GM11168 (cell line): Measurements from ENCODE around the gene SRRM3.
"Not testable (repeated sequence)": the region's sequence is repeated elsewhere in the genome, so short reads cannot be mapped to it uniquely, and the experiment has no call there.

Experiments
- in situ Hi-C: fragments of 300-500 bp; cut with MboI; formaldehyde crosslinking; loops from one replicate; pipeline ENCODE4 v1.12.0; 2022; ENCODE audit warnings: low sequenced_read_pairs; ENCODE audit not compliant: unreplicated experiment

SRRM3 gene

DNA sequence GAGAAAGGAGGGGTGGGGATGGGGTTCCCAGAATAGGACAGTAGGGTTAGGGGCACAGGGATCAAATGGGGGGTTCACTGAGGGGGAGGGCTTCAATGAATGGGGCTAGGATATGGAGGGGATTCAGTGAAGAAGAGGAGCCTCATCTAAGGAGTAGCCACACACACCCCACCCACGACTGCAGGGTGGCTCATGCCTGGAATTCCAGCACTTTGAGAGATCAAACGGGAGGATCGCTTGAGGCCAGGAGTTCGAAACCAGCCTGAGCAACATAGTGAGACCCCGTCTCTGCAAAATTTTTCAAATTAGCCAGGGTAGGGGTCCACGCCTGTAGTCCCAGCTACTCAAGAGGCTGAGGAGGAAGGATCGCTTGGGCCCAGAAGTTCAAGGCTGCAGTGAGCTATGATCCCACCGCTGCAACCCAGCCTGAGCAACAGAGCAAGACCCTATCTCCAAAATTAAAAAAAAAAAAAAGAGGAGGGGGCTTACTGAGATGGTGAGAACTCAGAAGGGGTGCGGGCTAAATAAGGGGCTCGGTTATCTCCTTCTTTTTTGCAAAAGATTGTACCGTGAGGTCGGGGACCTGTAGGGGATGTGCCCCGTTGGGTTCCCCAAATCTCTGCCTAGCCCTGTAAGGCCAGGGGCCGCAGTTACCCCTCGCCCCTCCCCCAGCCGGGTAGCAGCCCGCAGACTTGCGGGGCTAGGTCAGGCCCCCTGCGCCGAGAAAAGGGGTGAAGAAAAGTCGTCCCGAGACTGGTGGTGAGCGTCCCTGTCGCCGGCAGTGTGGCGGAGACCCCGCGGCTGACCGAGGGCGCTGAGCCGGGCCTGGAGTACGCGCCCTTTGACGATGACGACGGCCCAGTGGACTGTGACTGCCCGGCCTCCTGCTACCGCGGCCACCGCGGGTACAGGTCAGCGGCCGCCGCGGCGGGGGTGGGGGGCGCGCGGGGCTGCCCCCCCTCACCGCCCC lies 57.7 kb downstream of the SRRM3 start:
- in situ Hi-C loops = no loop called here

DNA sequence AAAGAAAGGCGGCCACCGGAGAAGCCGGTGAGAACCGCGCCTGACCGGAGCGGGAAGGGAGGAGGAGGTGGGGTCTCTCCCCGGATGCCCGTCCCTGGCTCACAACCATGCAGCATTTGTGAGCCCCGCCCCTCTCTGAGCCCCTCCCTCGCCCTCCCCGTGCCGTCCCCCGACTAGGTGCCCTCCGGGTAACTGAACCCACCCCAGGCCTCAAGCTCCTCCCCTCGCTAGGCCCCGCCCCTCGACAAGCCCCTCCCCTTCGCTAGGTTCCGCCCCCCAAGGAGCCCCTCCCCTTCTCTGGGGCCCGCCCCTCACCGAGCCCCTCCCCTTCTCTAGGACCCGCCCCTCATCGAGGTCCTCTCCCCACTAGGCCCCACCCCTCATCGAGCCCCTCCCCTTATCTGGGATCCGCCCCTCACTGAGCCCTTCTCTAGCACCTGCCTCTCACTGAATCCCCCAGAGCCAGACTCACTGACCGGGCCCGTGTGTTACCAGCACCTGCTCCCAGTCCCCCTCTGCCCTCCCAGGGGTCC lies 58.5 kb downstream of the SRRM3 start:
- in situ Hi-C loops = no loop called here

DNA sequence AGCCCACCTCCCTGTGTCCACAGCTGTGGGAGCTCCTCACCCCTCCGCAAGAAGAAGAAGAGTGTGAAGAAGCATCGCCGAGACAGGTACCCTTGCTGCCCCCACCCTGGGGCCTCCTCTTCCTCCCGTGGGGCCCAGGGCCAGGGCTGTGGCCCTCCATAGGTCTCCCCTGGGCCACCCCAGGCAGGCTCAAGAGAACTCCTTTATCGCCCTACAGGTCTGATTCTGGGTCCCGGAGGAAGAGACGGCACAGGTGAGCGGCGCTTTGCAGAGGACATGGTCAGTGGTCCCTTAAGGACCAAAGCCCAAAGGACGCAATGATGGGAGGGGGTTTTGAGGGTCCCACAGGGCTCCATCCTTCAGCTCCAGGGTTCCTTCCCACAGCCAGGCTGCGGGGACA lies 59.6 kb downstream of the SRRM3 start:
- in situ Hi-C loops = no loop called here

DNA sequence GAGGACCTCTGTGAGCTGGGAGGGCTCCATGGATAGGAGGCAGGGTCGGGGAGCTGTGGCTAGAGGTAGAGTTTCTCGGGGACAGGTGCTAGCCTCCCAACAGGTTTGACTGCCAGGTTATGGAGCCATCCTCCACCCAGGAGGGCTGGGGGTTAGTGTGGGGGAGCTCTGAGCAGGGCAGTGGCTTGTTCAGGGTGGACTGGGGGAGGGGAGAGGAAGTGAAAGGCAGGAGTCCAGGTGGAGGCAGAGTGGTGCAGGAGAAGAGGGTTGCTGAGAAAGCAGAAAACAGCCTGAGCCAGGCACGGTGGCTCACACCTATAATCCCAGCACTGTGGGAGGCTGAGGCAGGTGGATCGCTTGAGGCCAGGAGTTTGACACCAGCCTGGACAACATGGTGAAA lies 60.2 kb downstream of the SRRM3 start:
- in situ Hi-C loops = no loop called here

DNA sequence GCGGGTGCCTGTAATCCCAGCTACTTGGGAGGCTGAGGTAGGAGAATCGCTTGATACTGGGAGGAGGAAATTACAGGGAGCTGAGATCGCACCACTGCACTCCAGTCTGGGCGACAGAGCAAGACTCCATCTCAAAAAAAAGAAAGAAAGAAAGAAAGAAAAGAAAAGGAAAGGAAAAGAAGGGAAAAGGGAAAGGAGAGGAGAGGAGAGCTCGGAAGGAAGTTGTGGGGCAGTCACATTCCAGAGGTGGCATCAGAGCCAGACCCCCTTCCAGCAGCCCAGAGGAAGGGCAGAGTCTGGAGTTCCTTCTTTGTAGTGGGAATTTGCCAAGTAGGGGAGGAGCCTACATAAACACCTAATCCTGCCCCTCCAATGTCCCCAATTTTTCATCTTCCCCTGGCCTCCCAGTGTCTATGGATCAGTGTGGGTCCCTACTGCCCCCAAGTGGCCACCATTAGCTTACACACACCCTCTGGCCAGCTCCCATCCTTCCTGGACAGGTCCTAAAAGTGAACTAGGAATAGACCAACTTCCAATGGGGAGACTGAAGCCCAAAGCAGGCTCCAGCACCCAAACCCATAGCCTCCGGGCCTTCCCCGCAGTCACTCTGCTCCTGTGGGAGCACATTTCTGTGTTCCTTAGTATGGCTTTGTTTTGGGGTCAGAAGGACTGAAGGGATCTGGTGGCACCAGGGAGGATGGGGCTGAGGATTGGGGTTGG lies 61.1 kb downstream of the SRRM3 start:
- in situ Hi-C loops = no loop called here

DNA sequence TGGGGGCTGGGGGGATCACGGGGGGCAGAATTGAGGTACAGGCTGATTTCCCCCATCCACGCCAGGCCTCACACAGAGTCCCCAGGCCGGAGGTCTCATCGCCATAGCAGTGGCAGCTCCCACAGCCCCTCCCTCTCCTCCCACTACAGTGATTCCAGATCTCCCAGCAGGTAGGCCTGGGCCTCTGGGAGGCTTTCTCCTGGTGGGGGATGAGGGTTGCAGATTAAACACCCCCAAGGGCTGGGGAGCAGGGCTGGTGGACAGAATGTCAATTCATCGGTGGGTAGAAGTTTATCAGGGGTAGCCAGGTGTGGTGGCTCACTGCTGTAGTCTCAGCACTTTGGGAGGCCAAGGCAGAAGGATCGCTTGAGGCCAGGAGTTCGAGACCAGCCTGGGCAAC lies 63.6 kb downstream of the SRRM3 start:
- in situ Hi-C loops = no loop called here

DNA sequence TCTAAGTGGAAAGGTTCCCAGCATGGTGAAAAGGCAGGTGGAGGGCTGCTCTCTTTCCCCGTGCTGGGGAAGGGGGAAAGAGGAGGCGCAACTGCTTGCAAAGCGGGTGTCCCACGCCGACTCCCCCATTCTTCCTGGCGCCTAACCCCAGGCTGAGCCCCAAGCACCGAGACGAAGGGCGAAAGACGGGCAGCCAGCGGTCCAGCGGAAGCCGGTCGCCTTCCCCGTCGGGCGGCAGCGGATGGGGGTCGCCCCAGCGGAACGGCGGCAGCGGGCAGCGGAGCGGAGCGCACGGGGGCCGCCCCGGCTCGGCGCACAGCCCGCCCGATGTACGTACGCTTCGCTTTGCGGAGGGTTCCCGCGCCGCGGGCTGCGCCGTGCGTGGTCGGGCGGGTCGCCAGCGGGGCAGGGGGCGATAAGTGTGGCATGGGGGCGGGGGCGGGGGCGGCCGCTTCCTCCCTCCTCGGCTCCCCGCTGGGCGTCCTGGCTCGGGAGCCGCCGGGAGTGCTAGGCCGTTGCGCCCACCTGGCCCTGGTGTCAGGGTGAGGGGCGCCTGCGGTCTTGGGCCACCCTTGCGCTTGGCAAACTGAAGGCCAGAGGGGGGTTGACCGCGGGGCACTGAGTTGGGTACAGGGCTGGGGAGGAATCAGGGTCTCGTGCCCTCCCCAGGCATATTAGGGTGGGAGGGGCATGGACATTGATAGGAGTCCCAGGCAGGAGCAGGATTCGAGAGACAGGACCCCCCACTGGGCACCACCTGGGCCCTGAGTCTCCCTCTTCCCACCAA lies 65.6 kb downstream of the SRRM3 start:
- in situ Hi-C loops = no loop called here

DNA sequence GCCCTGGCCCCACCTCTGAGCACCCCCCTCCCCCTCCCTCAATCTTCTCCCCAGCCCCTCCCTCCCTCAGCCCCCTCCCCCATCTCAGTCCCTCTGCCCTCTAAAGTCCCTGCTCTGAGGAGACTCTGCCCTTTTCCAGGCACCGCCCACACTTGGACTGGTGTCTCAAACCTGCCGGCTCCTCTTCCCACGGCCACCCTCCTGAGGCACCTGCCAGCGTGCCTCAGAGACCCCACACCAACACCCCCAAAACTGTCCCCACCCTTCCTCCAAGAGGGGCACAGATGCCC lies 66.1 kb downstream of the SRRM3 start:
- in situ Hi-C loops = no loop called here

DNA sequence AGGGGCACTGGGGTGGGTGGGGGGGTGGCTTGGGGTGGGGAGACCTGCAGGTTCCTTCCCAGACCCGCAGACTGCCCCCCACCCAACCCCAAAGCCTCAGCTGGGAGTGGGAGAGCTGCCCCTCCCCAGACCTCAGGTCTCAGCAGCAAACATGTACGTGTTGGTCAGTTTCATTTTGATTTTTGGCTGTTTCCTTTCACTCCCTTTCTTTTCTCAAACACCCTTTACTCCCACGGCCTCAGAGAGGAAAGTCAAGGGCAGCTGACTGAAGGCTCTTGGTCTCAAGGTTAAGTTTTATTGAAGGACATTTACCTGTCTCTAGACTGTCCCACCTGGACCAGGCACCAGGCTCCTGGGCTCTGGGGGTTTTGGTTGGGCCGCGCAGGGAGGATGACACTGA lies 66.7 kb downstream of the SRRM3 start:
- in situ Hi-C loops = no loop called here

DNA sequence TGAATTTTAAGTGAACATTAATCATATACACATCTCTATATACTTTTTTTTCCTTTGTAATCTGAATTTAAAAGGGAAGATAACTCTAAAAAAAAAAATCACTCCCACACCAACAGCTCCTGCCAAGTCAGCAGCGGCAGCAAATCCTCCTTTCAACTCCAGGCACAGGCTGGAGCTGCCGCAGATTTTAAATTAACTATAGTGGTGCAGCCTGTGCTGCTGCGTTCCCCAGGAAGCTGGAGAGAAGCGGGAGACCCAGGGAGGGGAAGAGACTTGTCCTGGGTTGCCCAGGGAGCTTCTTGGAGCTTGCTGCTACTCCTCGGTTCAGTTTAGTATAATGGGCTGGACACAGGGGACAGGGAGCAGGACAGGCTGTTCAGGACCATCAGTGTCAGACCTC lies 68.2 kb downstream of the SRRM3 start:
- in situ Hi-C loops = no loop called here

DNA sequence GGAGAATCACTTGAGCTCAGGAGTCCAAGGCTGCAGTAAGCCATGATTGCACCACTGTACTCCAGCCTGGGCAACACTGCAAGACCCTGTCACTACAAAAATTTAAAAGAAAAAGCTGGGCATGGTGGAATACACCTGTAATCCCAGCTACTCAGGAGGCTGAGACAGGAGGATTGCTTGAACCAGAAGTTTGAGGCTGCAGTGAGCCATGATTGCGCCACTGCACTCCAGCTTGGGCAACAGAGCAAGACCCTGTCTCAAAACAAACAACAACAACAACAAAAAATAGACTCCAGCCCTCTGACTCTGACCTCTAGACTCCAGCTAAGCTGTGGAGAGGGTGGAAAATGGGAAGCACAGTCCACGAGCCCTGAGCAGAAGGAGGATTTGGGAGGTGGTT lies 69.7 kb downstream of the SRRM3 start:
- in situ Hi-C loops = not testable (repeated sequence)

DNA sequence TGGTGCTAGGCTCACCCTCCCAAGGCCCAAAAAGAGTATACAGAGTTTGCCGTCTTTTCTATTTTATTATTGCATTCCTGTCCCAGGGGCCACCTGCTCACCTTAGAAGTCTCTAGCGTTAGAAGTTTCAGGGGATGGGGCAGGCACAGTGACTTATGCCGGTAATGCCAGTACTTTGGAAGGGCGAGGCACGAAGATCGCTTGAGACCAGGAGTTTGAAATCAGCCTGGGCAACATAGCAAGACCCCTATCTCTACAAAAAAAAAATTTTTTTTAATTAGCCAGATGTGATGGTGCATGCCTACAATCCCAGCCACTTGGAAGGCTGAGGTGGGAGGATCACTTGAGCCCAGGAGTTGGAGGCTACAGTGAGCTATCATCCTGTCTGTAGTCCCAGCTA lies 70.4 kb downstream of the SRRM3 start:
- in situ Hi-C loops = no loop called here

DNA sequence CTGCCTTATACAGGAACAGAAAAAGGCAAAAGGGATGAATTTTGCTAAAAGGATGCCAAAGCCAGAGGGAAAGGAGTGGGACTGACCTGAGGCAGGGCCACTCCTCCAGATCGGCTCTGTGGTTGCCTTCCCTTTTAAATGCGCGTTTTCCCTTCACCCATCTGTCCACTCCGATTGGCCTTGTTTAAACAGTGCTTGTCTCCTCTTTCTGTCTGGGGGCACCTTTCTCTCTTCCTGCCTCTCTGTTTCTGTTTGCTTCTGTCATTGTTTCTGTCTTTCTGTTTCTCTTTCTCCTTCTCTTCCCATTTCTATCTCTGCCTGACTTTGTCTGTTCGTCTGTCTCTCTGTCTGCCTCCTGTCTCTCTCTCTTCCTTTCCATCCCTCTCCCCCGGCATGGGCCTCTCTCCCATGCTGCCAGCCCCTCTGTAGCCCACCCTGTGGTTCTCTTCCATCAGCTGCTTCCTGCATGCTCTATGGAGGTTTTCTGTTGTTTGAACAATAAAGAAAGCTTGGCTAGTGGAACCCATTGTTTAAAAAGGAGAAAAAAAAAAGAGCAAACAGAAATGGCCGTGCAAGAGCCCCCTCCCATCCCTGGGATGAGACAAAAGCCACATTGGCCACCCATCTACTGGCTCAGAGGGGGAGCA lies 71.3 kb downstream of the SRRM3 start:
- in situ Hi-C loops = no loop called here

DNA sequence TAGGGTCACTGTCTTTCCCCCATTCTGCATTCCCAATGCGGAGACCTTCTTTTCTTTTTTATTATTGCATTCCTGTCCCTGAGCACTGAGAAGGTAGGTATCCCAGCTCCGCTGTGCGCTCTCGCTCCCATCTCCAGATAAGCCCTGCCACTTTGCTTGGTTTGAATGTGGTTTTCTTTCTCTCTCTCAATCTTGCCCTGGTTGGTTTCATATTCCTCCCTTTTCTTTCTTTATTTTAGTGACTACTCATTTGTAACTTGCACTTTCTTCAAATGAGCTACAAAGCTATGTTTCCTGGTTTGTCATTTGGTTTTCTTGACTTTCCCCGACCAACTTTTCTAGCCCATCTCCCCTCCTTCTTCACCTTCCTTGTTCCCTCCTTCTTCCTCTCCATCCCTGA lies 71.8 kb downstream of the SRRM3 start:
- in situ Hi-C loops = no loop called here

DNA sequence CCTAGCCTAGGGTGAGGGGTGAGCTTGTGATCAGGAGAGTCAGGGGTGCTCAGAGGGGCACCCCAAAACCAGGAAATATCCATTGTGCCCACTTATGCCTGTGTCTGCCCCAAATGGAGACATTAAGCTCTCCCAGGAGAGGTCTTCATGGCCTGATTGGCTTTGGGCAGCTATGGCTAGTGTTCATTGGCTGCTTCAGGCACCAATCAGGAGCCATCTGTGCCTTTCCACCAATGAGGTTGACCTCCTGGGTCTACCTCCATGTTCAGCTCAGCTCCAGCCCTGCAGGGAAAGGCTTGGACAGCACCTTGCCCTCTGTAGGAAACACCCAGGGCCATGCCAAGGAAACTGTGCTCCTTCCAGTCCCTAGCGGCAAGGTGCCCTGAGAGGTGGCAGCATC lies 76.8 kb downstream of the SRRM3 start:
- in situ Hi-C loops = no loop called here

DNA sequence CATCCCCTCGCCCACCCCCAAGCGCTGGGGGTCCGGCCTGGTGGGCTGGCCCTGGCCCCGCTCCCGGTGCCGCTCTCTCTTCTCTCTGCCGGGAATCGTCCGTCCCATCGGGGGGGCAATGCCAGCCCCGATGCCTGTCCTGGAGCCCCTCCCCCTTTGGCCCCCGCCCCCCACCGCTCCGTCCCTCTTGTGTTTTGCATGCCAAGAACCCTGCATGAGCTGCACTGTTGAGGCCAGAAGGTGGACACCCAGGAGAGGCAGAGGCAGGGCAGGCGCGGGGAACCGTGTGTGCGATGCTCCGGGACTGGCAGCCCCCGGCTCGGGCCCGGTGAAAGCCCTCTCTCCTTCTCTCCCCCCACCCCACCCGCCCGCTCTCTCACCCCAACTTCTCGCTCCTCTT lies 78.7 kb downstream of the SRRM3 start:
- in situ Hi-C loops = loop anchor here (10.0 kb wide), 1 partner anchor 96 kb away; no protein-coding TSS in a partner anchor

DNA sequence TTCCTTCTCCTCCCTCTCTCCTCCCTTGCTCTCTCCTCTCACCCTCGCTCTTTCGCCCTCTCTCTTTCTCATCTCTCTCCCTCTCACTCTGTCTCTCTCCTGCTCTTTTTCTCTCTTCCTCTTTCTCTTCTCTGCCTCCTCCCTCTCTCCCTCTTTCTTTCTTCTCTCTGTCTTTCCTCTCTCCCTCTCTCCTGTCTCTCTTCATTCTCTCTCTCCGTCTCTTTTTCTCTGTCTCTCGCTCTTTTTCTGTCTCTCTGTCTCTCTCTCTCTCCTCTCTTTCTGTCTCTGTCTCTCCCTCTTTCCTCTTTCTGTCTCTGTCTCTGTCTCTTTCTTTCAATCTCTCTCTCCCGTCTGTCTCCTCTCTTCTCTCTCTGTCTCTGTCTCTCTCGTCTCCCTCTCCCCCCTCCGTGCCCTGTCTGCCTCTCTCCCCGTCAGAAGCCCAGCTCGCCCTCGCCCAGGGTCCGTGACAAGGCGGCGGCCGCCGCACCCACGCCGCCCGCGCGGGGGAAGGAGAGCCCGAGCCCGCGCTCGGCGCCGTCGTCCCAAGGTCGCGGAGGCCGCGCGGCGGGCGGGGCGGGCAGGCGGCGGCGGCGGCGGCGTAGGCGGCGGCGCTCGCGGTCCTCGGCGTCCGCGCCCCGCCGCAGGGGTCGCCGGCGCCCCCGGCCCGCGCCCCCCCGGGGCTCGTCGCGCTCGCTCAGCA lies 79.5 kb downstream of the SRRM3 start:
- in situ Hi-C loops = loop anchor here (10.0 kb wide), 1 partner anchor 96 kb away; no protein-coding TSS in a partner anchor

DNA sequence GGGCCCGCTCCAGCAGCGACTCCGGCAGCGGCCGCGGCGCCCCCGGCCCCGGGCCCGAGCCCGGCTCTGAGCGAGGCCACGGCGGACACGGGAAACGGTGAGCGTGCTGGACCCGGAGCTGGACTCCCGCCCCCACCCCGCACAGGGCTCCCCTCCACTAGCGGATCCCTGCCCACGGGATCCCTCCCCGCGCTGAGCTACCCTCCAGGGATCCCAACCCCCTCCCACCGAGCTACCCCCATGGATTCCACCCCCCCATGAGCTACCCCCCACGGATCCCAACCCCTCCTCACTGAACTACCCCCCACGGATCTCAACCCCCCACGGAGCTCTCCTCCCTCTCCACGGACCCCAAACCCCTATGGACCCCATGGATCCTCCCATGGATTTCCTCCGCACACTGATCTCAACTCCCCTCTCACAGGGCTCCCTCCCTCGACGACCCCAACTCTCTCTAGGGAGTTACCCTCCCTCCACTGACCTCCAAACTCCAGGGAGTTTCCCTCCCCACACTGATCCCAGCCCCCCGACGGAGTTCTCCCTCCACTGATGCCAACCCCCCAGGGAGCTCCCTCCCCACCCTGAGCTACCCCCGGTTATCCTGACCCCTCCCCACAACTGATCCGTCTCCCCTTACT lies 80.1 kb downstream of the SRRM3 start:
- in situ Hi-C loops = loop anchor here (10.0 kb wide), 1 partner anchor 97 kb away; no protein-coding TSS in a partner anchor
